Eye (tissue), 1 donor: ENCODE results near the gene FANCI.

Source experiments
- DNase-seq: peaks from one replicate; pipeline ENCODE4 v3.0.0-alpha.2; 2015

FANCI gene

DNA sequence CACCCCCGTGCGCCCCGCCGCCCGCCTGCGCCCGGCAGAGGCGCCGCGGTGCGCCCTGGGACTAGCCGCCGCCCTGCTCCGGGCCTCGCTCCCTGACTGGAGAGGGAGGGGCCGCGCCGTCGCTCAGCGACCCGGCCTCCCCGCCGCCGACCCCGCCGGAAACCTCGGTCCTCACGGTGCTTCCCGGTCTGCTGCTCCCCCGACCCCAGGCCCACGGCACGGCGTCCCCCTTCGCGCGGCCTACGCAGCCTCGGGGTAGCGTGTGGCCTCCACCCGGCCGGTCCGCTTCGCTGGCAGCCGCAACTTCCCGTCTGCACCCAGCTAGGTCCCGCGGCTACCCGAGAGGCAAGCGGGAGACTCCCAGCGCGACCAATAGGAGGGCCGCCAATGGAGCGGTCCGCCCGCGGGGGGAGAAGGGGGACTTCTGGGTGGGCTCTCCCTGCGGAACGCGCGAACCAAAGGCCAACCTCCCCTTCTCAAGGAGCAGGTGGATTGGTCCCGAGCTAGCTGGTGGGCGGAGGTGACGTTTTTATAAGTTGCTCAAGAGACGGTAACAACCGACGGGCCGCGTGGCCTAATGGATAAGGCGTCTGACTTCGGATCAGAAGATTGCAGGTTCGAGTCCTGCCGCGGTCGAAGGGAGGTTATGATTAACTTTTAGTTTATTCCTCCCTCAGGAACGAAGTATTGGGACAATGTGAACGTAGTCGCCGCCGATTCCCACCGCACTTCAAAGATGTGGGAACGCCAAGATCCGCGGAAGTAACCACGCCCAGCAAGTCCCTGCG, 90.9 kb downstream of the FANCI start, which contains the start of gene POLG:
Gene POLG (minus strand): TSS at position 315 of the 788 bp plus-strand sequence. CDS start 1,070 bp downstream, outside the sequence.
- DNase-seq: peak; percentile 100

DNA sequence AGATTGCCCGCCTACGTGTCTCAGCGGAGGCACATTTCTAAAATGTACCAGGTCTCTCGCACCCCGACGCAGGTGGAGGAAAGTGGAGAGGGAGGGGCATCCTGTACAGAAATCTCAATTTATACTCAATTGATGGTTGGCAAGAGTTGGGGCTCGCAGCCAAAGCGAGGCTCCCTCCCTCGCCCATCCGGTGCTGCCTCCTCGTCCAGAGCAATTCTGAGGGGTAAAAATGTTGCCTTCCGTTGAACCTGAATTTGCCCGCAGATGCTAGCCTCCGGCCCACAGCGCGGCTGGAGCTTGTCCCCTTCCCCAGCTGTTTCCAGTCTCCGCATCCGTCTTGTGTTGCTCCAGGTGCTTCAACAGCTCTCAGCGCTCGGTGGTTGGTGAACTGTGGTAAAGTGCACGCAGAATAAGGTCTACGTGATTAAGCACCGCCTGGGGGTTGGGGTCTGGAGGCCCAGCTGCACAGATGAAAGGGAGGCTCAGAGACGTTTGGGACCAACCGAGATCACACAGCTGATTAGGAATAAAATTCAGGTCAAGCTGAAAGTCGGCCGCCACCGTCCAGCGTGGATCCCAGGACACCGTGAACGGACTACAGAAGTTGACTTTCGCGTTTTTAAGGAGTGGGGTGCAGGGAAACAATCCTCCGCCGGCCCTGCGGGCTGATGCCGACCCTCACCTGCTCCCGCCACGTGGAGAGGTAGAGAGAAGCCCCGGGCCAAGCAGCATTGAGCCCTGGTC, 91.7 kb downstream of the FANCI start:
- DNase-seq: peak; percentile 77

DNA sequence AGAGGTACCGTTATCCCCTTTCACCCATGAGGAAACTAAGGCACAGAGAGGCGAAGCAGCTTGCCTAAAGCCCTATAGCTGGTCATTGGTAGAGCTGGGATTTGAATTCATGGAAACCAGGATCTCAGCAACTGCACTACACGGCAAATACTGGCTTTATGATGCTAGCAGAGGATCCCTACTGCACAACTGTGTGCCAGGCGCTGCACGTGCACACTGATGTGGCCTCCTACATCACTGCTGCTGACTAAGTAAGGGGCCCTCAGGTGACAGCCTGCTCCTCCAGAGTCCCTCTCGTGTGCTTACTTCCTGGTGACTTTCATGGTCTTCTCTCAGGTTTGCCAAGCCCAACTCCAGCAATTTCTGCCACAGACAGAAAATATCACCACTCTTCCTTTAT, 94.3 kb downstream of the FANCI start:
- no peak for DNase-seq

DNA sequence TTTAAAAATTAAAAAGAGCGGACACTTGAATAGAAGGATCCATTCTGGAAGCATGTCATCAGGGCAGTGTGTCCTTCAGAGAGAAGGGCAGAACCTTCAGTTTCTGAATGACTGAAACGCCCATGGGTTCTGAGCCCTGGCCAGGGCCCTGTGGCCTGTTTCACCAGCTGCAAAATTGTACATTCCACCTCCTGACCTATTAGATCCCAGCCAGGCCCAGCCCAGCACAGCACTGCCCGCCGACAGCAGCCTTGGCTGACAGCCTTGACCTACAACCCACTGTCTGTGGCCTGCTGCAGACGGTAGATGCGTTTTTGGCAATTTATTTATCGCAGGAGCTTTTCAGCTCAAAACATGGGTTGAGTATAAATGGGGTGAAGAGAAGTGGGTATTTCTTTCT, 96.8 kb downstream of the FANCI start:
- DNase-seq: no peak

DNA sequence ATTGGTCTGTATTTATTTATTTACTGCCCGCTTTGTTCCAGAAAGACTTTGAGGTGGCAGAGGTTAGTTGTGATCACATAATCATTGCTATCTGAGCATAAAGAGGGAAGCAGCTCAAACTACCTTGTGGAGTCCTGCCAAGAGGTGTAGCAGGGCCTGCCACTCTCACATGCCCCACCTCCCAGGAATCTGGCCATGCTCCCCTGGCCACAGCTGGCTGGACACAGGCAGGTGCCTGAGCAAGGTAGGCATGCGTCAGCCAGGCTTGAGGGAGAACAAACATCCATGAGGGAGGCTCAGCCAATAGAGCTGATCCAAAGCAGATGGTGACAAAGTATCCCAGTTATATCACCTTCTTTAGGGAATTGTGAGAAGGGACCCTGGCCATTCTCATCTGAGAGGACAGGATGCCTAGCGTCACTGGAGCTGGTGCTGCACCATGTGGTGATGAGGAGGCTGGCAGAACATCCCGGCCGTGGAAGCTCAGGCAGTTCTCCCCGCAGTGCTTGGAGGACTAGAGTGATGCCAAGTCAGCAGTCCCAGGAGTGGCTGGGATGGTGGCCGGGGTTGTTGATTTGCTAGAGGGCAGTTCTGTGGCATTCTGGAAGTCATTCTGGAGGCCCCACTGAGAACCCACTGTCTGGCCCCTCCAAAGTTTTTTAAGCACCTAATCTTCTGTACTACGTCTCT, 97.7 kb downstream of the FANCI start:
- no peak for DNase-seq

DNA sequence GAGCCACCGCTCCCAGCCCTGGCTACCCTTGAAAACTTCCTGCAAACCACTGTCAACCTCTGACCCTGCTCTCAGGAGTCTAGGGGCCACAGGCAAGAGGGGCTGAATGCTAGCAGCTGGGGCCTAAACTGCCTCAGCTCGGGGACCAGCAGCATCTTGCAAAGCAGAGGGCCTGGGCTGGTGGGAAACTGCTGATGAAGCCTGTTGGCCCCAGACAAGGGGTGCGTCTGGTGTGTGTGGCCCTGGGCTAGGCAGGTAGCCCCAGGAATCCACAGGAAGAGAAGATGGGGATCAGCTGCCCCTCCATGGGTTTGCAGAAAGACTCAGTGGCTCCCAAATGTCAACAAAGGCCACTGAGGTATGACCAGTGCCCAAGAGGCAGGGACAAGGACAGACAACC, 99.1 kb downstream of the FANCI start:
- no peak for DNase-seq

DNA sequence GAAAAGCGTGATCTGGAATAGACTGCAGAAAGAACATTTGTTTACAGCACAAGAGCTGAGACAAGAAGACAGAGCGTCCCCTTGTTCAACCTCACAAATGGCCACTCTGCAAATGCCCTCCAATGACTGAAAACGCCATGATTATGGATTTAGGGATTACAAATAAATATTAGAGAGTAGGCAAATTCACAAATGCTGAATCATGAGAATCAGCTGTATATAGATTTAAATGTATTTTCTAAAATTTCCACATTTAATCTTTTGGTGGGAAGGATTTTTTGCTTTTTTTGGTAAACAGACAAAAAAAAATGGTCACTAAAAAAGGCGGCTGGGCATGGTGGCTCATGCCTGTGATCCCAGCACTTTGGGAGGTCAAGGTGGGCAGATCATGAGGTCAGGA, 101.5 kb downstream of the FANCI start:
- no peak for DNase-seq

DNA sequence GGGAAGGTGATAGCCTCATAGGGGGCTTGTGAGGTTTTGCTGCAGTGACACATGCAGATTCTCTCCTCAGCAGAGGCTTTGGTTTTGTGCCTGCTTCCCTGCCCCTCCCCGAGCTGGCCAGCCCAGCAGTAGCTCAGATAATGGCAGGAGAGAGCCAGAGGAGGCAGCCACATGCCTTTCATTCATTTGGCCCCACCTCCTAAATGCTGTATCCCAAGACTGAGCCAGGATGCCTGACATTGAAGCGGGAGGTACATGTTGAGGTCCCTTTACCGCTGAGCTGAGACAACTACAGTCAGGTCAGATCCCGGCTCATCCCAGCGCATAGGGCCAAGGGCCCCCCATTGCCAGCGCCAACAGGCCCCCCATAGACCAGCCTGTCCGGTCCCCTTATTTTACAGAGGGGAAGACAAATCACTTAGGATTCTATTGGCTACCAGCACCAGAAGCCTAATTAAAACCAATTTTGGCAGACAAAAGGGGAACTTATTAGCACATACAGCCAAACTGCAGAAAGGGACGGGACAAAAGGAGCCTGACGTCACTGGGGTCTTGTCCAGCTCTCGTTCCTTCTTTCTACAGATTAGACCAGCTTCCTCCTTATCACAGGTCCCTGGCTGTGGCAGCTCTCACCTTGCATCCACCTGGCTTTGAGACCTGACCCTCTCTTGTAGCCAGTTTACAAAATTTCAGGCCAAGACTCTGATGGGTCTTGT, 102.9 kb downstream of the FANCI start:
- DNase-seq: peak; percentile 3

DNA sequence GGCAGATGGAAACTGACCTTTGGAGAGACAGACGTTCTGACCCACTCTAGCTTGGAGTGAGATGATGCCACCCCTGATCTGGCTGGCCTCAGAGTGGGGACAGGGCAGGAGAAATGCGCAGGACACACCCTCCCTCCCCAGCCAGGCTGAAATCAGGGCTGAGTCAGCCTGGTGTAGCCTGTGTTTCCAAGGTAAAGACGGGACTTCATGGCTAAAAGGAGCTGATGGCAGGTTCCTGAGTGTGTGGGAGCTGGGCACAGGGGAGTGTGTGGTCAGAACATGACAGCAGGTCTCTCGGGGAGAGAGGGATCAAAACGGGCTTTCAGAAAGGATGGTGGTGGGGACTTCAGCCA, 105.4 kb downstream of the FANCI start:
- no peak for DNase-seq

DNA sequence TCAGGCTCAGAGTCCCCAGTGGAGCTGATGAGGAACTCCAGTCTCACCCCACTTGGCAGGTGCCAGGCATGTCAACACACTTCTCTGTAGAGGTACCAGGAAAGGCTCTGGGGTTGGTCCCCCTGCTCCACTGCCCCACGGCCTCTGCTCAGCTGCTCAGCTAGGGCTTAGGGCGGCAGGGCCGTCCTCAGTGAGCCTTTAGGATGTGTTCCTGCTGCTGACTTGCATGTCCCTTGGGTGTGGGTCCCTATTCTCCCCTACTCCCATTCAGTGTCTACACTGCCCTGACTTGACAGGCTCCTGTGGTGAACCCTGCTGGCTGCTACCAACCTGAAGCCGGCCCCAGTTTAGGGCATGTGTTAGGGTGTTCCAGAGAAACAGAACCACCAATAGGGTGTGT, 108.7 kb downstream of the FANCI start:
- DNase-seq: no peak

DNA sequence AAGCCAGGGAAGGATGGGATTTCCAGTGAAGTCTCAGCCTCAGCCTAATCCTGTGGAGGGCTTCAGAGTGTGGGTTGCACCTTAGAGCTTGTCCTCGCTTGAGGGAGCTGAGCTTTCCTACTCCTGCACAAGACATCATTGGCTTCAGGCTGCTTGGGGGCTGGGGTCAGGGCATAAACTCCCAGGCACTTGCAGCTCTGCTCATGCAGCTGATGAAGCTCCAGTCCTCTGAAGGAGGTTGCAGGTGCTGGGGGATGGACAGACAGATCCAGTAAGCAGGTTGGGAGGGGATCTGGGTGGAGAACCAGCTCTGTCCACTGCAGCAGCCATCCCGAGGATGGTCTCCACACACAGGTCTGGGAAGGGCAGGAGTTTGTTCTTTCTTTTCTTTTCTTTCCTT, 110.2 kb downstream of the FANCI start:
- no peak for DNase-seq

DNA sequence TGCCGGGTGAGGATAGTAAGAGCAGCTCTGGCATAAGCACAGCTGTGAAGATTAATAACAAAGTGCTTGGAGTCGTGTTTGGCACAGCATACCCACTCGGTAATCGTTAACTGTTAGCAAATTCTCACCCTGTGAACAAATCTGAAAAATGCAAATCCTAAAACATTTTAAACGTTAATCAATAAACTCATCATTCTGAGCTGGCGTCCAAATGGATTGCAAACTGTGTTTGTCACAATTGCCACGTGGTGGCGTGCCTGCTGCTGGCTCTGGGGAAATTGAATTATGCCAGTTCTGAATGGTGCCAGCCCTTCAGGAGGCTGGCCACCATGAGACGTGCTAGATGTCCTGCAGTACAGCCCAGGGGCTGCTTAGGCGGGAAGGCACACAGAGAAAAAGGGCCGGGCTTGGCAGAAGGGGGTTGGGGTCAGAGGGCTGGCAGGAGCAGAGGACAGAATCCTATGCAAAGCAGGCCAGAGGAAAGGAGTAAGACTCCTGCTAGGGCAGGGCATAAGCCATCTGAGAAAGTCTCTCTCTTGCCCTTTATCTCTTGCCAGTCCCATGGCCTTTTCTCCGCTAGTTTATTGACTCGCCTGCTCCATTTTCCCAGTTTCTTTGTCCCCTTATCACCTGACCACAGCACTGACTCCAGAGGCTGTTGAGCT, 113.0 kb downstream of the FANCI start:
- peak; percentile 23 for DNase-seq

DNA sequence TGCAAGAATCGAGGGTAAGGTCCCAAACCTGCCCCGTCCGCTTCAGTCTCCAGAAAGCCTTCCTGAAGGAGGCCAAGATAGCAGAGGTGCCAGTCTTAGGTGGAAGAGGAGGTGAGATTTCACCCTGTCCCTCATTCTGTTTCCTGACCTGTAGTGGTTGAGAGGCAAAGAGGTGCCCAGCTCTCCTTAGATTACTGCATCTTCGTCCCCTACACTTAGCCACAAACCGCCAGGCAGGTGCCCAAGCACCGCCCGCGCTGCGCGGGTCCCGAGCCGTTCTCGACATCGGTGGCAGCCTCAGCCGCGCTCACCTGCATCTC, 114.6 kb downstream of the FANCI start:
- DNase-seq: no peak

DNA sequence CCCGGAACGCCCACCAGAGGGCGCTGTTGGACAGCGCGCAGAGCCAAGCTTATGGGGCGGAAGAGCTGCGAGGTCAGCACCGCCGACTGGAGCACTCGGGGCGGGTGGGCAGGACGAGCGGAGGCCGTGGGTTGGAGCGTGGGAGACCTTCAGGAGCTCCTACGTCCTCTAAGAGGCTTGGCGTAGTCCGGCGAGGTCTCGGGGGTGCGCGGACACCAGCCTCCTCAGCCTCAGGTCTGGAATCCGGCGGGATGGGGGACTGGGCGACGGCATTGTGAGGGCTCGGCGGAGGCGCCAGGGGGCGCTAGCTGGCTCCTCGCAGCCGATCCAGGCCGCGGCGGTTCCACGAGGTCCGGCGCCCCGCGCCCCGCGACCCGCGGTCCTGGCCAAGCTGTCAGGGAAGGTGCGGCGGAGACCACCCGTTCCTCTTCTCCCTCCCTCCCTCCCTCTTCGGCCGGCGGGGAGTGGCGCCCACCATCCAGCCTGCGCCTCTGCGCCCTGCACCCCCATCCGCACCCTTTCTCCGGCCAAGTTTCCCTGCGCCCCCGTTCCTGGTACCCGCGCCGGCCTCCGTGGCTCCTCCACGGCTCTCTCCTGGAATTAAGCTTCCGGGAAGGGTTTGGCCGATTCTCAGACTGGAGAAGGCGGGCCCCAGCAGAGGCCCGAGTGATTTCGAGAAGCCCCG, 115.1 kb downstream of the FANCI start:
- DNase-seq: peak; percentile 92

DNA sequence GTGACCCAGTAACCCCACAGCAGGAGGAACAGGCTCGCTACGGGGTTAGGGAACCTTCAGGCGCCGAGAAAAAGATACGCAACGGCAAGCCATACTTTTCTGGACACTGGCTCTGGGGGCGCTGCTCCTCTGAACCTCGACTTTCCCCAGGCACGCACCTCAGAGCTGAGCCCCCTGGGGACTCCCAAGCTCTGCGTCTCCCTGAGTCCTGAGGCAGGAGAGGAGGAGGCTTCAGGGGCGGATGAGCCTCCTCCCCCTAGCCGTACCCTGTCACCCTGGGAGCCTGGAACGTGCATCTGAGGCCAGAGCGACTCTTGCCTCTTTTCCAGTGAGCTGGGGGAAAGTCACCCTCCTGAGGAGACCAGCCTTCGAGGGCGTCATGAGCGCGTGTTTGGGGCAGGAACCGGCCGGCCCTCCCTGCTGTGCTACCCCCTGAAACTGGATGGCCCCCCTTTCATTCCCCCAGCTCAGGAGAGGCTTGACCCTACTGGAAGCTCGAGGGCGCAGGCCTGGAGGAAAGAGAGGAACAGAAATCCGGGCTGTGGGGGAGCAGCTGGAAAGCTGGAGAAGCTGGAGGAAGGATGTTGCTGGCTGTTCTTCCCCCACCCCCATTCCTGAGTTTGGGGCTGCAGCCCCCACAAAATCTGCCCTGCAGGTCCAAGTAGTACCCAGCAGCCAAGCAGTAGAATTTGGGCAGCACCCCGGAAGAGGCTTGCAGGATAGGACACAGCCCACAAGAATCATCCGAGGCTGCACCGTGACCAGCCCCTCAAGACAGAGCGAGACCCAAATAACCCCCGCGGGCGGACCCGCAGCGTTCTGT, 115.9 kb downstream of the FANCI start:
- DNase-seq: peak; percentile 19

DNA sequence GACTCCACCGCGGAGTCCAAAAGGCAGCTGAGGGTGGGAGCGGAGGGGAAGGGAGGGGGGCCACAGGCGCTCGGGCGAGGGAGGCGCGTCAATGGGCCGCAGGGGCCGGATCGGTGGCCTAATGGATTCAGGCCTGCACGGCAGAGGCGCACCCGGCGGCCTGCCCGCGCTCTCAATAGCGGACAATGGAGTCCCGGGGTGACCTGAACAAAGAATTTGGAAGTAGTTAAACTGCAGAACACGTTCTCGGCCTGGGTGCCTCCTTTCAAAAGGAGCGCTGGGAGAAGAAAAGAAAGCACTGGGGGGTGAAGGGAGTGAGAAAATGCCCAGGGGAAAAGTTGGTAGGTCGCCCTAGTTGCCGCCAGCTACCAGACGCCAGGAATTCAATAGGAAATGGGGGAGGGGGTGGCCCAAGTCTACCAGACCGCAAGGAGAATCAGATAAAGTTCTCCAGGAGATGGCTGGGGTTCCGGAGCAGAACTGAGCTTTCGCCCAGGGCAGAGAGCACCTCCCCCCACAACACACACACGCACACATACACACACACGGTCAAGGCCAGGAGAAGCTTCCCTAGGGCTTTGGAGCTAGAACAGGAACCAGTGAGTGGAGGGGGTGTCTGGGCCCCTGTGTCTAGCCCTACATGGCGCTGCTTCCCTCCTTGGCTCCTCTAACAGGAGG, 116.7 kb downstream of the FANCI start:
- peak; percentile 14 for DNase-seq

DNA sequence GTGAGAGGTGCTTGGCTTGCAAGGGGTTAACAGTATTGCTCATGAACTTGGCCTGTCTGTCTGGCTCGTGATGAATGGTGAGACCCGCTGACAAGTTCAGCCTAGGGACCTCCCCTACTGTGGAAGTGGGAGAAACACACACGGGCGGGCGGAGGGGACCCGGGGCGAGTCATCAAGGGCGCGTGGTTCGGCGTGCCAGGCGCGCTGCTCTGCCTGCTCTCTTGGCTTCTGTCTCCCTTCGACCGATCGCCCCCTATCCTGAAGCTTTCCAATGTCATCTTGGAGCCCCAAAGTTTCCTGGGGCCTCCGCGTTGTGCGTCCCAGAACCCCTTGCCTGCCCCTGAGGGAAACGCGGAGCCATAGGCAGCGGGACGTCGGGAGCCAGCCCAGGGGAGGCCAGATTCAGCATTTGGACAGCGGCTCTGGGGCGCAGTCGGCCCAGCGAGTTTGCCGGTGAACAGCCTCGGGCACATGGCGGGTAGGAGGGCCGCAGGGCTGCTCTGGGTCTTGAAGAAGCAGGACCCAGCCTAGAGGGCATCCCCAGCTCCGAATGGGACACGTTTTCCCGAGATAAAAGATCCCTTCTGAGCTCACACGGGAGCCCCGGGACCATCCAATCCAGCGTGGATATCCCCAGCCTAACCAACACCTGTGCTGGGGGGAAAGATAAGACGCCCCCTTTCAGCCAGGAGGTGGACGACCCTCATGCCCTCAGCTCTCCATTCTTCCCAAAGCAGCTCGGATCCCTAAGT, 117.8 kb downstream of the FANCI start:
- peak; percentile 93 for DNase-seq

DNA sequence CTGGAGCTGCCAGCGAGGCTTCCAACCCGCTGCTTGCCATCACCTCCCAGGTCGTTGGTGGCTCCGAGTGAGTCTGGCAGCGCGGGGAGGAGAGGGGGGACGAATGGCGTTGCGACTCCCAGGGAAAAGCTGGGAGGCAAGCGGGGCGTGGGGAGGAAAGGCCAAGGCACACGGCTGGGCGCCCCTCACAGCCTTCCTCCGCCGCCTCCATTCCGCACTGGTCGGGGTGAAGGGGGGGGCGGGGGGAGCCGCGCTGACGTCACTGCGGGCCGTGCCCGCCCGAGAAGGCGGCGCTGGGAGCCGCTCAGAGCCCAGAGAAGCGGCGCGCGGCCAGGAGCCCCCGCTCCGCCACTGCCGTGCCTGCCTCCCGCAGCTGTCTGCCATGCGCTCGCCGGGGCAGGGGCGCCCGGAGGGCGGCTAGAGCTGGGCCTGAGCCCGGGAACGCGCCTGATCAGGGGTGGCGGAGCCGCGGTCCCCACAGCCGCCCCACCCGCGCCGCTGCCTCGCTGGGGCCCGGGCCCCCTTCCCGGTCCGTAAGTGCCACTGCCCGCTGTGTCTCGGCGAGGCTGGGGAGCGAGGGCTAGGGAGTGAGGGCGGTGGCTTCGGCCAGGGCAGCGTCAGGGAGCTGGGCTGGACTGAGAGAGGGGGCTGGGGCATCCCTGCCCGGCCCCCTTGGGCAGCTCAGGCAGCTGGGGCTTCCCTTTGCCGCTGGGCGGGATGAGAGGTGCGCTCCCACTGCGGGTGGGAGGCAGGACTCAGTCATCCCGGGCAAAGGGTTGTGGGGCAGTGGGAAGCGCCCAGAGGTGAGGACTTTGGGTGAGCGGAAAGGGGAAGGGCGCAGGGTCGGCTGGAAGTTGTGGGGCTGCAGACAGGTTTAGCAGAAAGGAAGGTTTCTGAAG, 118.7 kb downstream of the FANCI start:
- DNase-seq: peak; percentile 22

DNA sequence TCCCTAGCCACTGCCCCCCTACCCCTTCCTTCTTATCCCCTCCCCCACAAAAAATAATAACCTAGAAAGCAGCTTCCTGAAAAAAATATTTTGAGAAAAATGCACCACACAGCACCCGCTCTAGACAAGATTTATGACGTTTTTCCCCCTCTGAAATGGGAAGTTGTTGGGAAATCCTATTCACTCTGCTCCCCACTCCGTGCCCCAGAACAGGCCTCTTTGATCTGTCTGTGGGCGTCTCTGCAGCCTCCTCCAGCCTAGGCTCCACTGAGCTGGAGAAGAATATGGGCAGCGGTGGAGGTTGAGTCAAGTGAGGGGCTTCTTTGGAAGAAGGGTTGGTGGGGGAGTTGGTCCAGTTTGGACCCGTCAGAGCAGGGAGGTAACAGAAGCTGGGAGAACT, 119.4 kb downstream of the FANCI start:
- peak; percentile 2 for DNase-seq
